ENCODE data around the gene PPIP5K2.
"Not testable (repeated sequence)": the region's sequence is repeated elsewhere in the genome, so short reads cannot be mapped to it uniquely, and the experiment has no call there.

The PPIP5K2 gene

DNA sequence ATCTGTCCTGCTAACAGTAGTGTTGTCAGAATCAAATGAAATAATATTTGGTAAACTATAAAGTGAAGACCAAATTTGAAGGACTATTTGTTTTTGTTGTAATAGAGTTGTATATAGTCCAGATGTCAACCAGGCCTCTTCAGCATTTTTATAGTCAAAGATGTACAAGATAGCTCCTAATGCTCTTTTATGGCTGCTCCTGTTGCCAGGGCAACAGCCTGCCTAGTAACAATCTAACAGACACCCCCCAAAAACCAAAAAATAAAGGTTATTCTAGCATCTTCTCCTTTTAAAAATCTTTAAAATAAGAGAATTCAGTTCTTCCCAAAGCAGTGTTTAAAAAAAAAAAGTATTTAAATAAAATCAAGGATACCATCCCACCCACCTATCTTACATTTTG lies 89.0 kb downstream of the PPIP5K2 start:
- no peak for DNase-seq

DNA sequence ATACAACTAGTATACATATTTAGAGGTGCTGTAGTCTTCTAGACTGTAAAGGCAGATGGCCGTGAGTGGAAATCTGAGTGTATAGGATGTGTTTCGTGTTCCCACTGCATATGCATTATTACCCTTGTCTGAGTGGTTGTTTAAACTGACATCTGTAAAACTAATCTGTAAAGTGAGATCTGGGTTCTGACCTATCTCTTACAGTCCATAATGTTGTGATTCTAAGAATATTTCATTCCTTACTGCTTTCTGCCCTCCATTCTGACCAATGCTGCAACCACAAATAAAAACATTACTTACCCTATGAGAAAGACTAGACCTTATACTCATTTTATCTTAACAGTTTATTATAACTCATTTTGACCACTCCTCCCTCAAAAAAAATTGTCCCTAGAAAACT lies 90.9 kb downstream of the PPIP5K2 start:
- DNase-seq, result no peak

GRCh38 chr5:103211576-103212561 lies 91.8 kb downstream of the PPIP5K2 start:
- peak; percentile 32 for DNase-seq

DNA sequence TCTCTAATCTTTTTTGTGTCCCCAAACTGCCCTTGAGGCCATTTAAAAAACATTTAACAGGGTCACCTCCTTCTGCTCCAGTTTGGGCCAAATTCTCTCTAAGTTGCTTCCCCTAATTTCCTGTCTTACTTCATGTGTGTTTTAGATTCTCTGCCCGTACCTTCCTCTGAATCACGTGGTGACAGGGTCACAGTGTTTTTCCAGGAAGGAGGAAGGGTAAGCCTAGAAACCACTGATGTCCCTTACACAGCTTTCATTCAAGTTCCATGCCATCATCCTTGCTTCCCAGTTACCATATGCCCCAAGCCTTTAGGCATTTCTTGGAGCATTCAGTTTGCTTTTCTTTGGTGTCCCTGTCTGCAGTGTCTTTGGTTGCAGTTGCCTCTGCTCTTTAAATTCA lies 96.0 kb downstream of the PPIP5K2 start:
- DNase-seq, result no peak

DNA sequence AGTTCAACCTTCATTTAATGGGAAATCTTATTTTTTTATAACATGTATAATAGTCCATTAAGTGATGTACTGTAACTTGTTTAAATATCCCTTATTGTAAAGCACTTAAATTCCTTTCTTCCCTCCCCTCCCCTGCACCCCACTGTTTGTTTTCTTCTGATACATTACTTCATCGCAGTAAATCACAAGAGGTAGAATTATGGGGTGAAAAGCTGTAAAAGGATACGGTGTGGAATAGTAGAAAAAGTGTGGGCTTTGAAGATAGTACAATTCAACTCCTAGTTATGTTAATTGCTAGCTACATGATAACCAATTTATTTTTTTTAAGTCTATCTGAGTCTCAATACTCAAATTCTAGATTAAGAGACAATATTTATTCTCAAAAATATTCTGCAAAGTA lies 96.6 kb downstream of the PPIP5K2 start:
- no peak for DNase-seq

GRCh38 chr5:103217101-103217500 lies 97.0 kb downstream of the PPIP5K2 start:
- no peak for DNase-seq

- DNase-seq, result no peak
Measured at GRCh38 chr5:103218164-103218563, 98.1 kb downstream of the PPIP5K2 start.

DNA sequence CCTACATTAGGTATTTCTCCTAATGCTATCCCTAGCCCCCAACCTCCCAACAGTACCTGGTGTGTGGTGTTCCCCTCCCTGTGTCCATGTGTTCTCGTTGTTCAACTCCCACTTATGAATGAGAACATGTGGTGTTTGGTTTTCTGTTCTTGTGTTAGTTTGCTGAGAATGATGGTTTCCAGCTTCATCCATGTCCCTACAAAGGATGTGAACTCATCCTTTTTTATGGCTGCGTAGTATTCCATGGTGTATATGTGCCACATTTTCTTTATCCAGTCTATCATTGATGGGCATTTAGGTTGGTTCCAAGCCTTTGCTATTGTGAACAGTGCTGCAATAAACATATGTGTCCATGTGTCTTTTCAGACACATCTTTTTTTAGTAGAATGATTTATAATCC lies 99.0 kb downstream of the PPIP5K2 start:
- DNase-seq, result not testable (repeated sequence)

DNA sequence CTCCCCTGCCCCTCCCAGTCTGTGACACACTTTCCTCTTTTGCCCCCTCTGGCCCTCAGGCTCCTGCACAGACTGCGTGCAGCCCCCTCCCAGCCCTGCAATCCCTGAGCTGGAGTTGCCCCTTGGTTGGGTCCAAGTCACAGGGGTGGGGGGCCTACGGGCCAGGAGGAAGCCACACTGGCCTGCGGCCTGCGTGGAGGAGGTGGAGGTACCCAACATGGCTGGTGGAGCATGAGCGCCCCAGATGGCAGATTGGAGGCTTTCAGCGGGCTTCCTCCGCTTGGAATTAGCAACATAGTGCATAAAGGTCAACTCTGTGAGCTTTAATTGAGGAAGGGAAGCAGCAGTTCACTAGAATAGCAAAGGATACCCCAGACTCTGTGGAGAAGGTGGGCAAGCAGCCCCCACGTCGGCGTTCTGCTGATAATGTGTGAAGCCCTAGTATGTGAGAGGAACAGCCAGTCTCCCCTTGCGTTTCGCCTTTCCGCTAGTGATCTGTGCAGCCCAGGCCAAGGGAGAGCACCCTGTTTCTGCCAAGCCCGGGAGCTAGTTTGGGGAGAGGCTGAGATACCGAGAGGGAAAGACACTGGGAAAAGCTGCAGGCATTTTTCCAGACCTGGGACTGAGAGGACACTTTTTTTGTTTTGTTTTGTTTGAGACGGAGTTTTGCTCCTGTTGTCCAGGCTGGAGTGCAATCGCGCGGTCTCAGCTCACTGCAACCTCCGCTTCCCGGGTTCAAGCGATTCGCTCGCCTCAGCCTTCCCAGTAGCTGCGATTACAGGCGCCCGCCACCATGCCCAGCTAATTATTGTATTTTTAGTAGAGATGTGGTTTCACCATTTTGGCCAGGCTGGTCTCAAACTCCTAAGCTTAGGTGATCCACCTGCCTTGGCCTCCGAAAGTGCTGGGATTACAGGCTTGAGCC lies 103.2 kb downstream of the PPIP5K2 start:
- no peak for DNase-seq

DNA sequence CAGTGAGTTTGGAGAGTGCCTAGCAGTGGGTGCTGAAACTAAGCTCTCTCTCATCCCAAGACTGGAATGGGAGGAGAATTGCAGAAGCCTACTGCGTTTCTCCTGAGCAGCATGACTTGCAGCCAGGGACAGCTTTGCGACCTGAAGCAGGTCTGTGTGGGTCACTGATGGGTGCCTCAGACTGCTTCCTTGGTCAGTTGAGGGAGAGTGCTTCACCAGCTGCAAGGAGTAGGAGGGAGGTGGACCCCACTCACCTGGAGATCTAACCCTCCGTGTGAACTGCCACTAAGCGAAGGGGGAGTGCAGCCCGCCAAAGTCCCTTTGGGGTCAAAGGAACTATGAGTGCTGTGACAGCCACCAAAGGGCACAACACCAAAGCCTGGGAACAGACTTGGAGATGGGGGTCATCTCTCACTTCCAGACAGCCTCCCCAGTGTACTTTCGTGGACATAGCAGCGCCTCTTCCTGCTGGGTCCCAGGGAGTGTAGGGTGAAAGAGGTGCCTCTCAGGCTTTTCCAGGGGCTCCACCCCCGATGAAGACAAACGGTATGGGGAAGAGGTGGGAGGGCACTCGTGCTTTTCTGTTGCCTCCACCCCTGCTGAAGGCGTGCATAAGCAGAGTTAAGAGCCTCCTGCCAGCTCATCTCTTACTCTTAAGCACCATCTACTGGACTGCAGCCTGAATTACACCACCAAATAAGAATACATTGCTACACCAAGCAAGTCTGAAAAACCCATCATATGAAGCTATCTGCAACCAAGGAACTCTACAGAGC lies 104.2 kb downstream of the PPIP5K2 start:
- peak; percentile 58 for DNase-seq

GRCh38 chr5:103224894-103225246 lies 104.8 kb downstream of the PPIP5K2 start:
- DNase-seq, result no peak

DNA sequence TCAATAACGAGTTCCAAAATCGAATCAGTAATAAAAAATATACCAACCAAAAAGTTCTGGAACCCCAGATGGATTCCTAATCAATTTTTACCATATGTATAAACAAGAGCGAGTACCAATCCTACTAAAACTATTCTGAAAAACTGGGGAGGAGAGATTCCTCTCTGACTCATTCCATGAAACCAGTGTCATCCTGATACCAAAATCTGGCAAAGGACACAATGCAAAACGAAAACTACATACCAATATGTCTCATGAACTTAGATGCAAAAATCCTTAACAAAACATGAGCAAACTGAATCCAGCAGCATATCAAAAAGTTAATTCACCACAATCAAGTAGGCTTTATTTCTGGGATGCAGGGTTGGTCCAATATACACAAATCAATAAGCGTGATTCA lies 108.0 kb downstream of the PPIP5K2 start:
- DNase-seq, result no peak

DNA sequence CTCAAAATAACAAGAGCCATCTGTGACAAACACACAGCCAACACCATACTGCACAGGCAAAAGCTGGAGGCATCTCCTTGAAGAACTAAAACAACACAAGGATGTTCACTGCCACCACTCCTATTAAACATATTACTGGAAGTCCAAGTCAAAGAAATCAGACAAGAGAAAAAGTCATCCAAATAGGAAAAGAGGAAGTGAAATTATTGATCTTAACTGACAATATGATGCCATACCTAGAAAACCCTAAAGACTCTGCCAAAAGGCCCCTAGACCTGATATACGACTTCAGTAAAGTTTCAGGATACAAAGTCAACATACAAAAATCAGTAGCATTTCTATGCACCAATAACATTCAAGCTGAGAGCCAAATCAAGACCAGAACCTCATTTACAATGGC lies 108.5 kb downstream of the PPIP5K2 start:
- DNase-seq, result no peak

- peak; percentile 39 for DNase-seq
Measured at GRCh38 chr5:103232393-103232999, 112.4 kb downstream of the PPIP5K2 start.

- no peak for DNase-seq
Measured at GRCh38 chr5:103234239-103234975, 114.3 kb downstream of the PPIP5K2 start.

DNA sequence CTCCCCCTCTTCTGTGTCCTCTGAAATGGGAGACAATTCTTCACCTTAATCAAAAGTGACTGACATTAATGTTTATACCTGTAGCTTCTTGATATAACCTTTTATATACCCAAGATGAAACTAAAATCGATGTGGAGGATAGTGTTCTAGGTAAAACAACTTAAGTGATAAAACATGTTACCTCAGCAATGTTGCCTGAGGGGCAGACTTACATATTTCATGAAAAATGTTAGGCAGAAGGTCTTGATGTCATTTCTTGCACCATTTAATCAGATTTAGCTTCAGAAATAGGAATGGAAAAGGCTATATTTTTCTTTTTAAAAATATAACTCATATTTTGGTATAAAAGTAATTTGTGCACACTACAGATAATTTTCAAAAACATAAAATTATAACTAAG lies 115.8 kb downstream of the PPIP5K2 start:
- no peak for DNase-seq

DNA sequence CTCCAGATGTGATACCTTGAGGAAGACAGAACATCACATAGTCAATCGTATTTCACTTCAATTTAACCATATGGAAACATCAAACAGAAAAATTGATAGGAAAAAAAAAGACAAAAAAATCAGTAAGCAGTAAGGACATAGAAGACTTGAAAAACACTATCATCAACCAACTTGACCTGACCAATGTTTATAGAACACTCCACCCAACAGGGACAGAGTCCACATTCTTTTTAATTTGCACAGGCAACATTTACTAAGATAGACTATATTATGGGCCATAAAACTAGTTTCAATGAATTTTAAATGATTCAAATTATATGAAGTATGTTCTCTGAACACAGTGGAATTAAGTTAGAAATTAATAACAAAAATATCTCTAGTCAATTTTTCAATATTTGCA lies 117.7 kb downstream of the PPIP5K2 start:
- DNase-seq, result no peak

DNA sequence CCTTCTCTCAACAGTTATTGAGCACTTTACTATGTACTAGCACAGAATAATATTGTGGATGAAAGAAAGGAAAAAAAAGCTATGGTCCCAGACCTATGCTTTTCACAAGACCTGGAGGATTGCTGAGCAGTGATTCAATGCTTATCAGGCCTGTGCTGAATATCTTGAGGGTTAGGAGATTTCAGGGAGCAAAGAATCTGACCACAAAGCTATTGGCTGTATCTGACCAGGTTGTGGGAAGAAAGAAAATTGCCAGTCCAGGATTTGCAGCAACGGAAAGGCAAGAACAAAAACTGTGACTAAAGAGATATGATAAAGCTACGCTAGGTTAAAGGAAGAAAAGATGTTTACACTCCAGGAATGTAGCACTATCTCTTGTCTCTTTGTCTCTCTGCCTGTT lies 123.6 kb downstream of the PPIP5K2 start:
- no peak for DNase-seq

DNA sequence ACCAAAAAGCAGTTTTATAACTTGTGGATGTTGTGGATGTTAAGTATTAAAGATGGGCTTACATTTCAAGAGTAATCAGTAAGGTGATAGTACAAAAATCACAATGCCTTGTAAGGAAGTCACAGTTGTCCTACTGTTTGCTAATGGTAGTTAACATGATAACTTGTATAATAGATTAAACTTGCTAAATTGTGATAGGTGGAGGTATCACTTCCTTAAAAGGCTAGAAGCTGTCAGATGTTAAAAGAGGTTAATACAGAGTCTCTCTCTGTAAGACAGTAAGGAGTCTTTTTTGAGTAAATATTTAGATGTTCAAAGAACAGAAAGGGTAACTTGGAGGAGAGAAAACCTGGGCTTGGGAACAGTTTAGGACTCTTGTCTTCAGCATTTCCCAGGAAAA lies 124.3 kb downstream of the PPIP5K2 start:
- DNase-seq, result no peak

DNA sequence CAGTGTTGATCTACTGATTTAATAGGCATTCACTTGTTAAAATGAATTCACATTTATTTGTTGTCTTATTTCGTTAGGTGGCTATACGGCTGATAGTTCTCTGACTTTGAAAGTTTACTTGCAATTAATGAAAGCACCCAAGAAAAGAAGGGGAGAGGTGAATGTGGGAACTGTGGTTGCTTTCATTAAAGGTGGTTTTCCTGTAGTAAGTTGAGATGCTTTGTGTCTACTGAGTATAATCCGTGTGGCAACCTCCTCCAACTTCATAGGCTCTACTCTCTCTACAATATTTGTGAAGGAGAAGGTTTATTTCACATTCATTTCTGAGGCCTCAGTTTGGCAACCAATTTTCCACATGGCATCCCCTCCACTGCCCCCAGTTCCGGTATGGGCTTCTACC lies 125.7 kb downstream of the PPIP5K2 start:
- no peak for DNase-seq

GRCh38 chr5:103247118-103247517 lies 127.0 kb downstream of the PPIP5K2 start:
- no peak for DNase-seq

DNA sequence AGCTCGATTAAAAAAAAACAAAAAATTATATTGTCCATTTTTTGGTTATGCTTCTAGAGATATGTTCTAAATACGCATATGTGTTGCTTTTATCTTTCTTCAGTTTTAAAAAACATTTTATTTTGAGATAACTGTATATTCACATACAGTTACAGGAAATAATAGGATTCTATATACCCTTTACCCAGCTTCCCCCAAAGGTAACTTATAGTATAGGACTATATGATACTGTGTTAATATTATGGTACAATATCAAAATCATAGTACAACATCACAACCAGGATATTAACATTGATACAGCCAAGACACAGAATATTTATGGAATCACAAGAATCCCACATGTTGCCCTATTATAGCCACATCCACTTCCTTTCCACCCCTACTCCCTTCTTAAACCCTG lies 129.0 kb downstream of the PPIP5K2 start:
- no peak for DNase-seq

Measured in CD4-positive, alpha-beta T cell treated with Interleukin-4 for 4 hours (primary cell).